NCI-H526 treated with DMSO at 0.1 percent for 48 hours (cell line): ENCODE data around the gene CACNB4.
"Not testable (repeated sequence)": the region's sequence is repeated elsewhere in the genome, so short reads cannot be mapped to it uniquely, and the experiment has no call there.

ENCODE experiments used
- DNase-seq: peaks from one replicate; lab custom pipeline; 2025; lab: John Stamatoyannopoulos, UW

The CACNB4 gene

DNA sequence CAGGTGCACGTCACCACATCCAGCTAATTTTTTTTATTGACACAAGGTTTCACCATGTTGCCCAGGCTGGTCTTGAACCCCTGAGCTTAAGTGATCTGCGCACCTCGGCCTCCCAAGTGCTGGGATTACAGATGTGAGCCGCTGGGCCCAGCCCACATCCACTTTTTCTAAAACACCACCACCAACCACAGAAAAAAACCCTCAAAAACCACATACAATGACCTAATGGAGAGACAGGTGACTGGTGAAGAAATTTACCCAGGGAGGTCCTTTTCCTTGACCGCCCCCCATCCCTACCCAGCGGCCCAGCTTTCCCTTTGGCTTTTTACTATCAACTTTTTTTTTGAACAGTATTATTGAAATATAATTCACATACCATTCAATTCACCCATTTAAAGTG lies 47.9 kb downstream of the CACNB4 start:
- no peak for DNase-seq

DNA sequence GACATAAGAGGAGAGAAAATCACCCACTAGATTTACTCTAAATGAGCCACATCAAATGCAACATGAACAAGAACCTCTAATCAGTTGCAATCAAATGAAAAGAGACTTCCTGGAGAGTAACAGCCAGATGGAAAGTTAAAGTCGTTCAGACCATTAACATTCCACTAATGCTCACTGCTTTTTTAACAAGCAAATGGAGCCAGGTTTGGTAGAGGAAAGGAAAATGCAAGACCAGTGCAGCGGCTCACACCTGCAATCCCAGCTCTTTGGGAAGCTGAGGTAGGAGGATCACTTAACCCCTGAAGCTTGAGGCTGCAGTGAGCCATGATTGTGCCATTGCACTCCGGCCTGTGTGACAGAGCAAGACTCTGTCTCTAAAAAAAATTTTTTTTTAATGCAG lies 48.5 kb downstream of the CACNB4 start:
- DNase-seq = no peak

DNA sequence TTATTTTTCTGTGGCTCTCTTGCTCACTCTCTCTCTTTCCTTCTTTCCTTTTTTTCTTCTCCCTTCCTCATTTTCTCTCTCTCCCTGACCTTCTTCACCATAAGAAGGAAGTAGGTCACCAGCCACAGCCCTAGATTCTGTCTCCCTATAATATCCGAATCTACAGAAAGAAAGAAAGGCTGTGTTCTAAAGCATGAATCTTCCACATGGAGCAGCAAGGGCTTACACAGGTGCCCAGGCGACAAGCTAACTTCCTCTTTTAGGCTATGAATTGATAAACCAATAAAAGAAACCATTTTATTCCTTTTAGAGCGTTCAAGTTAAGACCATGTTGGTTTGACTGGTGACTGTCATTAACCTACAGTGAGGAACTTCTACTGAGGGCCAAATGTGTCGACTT lies 49.3 kb downstream of the CACNB4 start:
- no peak for DNase-seq

DNA sequence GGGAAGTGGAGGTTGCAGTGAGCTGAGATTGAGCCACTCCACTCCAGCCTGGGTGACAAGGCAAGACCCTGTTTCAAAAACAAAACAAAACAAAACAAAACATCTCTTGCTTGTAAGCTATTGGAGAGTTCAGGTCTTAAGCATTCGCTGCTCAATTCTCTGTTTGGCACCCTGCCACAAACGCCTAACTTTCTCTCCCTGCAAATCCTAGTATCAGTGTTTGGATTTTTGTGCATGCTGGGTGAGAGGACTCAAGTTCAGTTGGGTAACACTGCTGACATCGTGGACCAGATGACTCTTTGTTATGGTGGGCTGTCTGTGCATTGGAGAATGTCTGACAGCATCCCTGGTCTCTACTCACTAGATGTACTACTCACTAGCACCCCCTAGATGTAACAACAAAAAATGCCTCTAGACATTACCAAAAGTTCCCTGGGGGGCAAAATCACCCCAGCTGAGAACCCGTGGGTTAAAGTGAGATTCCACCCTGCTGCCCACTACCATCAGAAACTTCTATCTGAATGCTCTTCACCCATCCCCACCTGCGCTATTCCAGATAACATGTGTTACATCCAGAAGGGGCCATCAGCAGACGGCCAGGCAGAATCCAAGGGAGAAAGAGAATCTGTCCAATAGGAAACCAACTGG lies 50.9 kb downstream of the CACNB4 start:
- no peak for DNase-seq

DNA sequence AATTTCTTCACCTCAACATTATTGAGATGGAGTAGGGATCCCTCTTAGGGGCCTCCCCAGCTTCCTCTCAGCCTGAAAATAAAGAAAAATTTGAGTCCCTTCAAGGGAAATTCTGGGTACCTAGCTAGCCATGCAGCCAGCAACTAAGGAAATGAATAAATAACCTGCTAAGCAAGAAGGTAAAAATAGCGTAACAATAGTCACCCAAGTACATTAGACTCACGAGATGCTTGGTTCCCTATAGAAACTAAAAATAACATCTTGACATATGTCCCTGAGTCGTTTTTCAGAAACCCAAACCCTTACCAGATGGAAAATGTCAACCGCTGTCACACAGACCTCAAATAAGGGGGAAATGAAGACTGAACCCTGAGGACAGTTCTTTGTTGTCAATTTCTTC lies 51.9 kb downstream of the CACNB4 start:
- no peak for DNase-seq

DNA sequence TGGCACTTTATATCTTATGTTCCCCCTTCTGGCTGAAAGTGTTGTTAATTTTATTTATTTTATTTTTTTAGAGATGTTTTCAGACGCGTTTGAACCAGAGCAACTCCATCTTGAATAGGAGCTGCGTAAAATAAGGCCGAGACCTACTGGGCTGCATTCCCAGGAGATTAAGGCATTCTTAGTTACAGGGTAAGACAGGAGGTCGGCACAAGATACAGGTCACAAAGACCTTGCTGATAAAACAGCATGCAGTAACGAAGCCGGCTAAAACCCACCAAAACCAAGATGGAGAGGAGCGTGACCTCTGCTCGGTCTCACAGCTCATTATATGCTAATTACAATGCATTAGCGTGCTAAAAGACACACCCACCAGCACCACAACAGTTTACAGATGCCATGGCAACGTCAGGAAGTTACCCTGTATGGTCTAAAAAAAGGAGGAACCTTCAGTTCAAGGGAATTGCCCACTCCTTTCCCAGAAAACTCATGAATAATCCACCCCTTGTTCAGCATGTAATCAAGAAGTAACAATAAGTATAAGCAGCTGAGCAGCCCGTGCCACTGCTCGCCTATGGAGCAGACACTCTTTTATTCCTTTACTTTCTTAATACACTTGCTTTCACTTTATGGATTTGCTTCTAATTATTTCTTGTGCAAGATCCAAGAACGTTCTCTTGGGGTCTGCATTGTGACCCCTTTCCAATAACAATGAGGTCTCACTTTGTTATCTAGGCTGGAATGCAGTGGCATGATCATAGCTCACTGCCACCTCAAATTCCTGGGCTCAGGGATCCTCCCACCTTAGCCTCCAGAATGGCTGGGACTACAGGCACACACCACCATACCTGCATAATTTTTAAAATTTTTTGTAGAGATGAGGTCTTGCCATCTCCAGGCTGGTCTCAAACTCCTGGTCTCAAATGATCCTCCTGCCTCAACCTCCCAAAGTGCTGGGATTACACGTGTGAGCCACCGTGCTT lies 55.9 kb downstream of the CACNB4 start:
- DNase-seq = no peak

DNA sequence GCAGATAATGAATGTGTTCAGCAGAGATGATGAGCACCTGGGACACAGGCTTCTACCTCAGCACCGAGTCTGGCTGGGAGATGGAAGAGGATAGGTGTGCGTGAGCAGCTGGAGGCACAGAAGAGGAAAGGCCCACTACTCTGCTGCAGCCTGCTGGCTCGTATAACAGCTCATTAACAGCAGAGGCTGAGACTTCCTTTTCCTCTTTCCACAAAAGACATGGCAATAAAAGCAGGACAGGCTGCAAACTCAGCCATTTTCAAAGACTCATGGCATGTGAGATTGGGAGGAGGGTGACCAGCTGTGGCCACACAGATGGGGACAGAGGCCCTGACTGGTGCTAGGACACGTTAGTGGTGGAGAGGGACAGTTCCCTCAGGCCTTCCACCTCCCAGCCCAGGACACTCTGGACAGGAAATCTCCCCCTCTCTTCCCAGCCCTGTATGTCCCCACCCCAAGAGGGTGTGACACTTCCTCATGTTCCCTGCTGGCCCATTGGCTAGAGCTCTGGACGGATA lies 60.3 kb downstream of the CACNB4 start:
- no peak for DNase-seq

DNA sequence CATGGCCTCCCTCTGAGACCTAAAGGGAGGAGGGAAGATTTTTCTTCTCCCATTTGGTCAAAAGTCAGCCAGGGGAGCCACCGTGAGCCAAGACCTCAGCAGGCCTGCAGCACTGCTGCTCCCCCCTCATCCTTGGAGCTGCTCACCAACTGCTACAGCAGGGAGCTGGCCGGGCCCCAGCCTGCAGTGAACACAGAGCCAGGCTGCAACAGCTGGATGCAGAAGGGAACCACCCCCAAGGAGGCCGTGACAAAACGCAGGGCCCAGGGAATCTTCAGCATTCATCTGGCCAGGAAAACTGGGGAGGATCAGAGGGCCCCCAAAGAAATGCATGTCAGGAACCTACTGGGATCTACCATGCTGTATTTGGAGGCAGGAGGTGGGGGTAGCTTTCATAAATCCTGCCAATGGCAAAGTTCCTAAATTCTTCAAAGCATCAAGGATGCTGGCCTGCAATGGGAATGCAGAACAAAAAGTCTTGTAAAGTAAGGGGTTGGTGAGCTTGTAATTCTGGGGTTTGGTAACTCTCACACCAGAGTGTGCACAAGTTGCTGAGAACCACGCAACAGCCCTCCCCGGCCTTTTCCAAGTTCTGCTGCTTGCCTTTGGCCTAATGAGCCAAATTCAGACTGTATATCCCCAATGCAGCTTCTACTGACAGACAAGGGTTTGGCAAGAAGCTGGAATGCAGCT lies 61.0 kb downstream of the CACNB4 start:
- DNase-seq = no peak

DNA sequence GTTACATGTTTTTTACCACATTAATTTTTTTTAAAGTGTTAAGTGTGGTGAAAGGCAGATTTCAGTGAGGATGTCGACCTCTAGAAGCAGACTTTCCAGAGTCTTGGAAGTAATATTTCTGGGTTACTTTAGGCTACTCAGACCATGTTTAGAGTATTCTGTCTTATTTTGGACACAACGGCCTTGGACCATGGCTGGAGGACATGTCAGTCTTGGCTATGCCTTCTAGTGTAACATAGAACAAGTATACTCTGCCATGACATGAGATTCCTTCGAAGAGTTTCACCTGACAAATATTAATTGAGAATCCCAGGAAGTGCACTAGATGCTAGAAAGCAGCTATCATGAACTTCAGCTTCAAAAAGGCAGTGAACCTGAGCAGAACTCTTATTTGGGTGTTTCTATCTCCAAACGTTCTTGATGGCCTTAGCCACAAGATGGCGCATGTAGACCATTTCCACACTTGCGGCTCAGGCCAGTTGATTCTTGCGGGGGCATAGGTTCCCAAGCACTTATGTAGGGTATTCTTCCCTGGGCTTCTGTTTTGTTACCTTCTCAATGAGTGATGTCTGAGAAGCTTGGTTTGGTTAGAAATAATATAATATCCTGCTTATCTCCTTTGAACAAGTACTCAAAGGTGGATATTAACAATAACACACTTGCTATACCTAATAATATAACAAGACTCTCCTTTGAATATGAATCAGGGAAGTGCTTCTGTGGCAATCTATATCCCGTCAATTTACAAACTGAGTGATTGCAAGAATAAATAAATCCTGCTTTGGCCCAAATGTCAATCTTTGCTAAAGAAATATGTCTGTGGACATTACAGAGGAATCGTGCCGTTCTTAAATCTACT lies 62.0 kb downstream of the CACNB4 start:
- peak; percentile 39 for DNase-seq

DNA sequence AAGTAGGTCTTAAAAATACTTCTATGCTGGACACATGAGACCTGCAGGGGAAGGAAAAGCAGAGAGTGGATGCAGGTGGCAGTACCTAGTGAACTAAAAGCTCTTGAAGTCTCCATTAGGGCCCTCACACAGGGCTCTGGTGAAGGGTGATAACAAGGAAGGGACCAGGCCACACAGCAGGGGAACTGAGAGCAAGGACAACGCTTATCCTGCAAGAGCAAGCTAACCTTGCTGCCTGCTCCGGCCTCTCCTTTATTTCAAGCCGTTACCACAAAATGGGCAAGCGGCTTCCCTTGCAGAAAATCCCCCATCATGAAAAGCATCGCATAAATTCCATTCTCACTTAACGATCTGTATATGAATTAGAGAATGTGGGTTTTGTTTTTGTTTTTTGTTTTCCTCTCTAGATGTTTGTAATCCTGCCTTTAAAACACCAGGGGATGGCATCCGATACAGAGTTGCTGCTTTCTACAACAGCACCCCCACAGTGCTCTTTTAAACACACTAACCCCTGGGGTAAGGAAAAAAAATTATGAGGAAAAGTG lies 64.5 kb downstream of the CACNB4 start:
- DNase-seq = no peak

DNA sequence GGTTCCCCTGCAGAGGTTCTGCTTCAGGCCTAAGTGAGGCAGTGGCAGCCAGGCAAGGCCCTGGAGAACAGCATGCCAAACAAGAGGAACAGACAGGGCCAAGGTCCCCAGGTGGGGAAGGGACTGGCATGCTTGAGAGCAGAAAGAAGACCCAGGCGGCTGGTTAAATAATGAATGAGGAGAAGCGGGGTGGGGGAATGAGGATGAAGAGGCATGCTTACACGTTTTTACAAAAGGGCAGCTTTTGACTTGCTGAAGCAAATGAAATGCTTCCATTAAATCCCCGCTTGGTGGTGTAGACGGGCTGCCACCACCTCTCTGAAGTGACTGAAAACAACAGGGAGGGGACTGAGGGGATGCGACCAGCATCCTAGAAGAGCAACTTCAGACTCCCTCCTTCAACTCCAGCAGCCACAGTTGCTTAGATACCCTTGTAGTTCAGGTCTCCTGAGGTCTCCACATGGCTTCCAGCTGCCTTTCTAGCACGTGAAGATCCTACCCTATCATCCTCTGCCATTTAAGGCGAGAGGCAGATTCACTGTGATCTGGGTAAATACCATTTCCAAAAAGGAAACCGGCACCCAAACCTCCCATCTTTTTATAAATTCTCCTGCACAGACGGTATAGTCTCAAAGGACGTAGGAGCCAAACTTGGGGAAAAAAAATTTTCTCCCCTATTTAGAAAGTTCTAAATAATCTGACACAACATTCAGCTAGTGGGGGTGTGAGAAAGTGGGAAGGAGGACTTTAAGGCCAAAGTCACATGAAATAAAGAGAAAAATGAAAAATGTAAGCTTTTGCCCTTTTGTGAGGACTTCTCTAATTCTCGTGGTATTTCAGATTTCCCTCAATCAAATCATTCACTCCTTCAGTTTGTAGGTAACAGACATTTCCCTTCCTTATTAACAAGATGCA lies 65.6 kb downstream of the CACNB4 start:
- DNase-seq = no peak

DNA sequence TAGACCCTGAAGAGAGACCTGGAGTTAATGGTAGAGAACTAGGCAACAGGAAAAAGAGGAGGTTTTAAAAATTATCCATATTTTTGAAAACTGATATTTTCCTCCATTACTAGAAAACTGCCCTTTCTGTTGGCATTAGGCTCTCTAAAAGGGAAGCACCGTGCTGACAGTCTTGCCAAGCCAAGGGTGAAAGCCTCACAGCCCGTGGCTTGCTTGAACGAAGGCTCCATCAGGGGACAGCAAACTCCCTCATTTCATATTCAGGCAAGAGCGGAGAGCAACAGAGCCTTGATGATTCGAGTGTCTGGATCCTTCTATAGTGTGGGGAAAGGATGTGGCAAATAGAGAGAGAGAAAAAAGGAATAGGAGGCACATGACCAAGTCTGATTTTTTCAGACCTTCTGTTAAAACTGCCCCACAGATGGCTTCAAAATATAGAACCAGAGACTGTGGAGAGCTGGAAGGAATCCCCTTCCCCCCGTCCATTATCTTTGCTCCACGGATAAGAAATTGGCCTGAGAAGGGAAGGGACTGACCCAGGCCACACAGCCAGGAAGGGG lies 67.0 kb downstream of the CACNB4 start:
- DNase-seq = no peak

DNA sequence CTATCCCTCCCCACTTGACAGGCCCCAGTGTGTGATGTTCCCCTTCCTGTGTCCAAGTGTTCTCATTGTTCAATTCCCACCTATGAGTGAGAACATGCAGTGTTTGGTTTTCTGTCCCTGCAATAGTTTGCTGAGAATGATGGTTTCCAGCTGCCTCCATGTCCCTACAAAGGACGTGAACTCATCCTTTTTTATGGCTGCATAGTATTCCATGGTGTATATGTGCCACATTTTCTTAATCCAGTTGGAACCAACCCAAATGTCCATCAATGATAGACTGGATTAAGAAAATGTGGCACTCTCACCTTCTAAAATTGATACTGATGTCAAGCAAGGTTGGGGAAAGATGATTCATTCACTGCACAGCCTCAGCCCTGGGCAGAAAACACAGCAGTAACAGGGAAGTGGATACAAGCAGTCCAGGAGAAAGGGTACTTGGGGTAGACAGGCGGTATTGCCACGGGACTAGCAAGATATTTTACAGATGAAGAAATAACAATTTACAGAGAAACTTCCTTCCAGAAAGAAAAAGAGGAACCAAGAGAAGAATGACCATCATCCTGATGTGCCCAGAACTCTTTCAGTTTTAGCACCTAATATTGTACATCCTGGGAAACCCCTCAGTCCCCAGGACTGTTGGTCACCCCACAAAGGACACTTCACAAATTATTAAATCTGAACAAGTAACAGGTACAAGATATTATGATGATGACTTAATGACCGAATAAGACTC lies 68.1 kb downstream of the CACNB4 start:
- not testable (repeated sequence) for DNase-seq

DNA sequence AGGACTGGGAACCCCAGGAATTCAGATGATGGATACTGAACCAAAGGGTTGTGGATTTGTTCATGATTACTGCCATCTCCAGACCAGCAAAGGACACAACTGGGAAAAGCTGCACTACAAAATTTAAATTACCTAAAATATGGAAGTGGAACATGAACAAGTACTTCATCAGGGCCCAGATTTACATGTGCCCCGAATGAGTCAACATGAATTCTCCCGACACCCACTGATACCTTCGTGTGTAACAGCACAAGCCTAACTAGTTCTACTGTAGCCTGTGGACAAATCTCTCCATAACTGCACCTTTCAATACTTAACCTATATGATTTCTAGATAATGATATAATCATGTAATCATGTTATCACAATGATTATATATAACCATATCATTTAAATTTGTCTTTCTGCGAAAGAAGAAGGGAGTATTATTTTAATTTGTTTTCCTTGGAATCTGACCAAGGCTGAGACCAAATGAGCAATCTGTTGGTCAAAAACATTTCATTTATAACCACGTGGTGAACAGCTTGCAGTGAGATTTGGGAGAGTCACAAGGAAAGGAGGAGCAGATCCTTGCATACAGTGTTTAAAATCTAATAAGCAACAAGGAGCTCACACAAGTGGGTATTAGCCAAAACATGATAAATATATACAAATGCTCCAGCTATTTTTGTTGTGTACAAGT lies 70.5 kb downstream of the CACNB4 start:
- DNase-seq = no peak

DNA sequence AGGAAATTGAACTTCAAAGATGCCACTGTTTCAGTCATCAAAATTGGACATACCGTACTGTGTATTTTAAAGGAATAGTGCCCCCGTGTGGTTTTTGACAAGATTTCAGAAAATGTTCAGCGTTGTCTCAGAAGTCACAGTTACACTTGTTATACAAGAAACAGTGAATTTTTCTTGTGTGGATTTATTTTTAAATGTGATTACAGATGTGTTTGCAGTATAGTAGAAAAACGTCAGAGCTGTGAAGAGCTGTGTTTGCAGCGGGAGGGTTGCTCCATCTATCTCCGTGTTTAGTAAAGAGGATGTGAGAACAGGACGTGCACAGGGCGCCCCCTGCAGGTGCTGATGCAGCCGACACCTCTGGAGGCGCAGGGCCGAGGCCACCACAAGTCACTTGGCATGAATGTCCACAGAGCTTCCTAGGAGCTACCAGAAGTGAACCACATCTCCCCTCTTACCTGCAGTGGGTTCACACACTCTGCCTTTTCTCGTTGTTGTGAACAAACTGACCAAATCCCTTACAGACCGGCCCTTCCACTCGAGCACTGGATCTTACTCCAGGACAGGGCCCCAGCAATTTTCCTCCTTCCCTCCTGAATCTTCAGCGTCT lies 73.1 kb downstream of the CACNB4 start:
- DNase-seq = peak; percentile 95

DNA sequence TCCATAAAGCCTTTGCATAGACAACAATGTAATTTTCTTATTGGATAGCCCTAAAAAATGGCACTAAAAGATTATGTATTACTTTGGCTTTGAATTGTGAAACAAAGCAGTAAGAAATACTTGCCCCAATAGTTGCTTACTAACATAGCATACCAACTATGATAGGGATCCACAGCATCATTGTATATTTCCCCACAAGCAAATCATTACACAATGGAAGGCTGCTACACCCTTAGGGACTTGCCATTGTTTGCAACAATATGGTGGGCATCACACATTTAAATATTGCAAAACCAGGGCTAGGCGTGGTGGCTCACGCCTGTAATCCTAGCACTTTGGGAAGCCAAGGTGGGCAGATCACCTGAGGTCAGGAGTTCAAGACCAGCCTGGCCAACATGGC lies 74.4 kb downstream of the CACNB4 start:
- no peak for DNase-seq

DNA sequence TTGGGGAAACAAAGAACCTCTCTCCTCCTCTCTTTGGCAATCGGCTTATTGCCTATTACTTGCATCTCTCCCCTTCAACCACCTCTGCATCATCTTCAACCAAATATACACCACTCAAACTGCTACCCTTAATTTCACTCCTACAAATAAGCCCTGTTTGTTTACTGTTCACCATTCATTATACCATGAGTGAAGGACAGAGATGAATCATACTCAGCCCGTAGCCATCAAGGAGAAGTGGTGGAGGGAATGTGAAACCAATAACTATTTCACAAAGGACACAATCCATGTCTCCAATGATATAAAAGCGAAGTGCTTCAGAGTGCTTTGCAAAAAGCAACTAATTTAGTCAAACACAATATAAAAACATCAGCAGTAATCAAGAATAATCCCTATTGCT lies 76.8 kb downstream of the CACNB4 start:
- no peak for DNase-seq

DNA sequence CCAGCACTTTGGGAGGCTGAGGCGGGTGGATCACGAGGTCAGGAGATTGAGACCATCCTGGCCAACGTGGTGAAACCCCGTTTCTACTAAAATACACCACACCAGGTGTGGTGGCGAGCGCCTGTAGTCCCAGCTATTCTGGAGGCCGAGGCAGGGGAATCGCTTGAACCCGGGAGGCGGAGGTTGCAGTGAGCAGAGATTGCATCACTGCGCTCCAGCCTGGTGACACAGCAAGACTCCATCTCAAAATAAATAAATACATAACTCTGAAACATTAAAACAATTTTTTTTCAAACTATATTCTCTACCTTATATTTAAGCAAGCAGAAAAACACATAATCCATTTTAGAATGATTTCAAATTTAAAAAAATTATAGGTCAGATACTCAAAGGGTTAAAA lies 77.8 kb downstream of the CACNB4 start:
- DNase-seq = not testable (repeated sequence)
